Left ventricle myocardium inferior (tissue), 1 donor: ENCODE measurements around the gene CCDC149. TPM values are rescaled to one million over a fixed set of nuclear protein-coding genes. Genes with fewer than 3 reads are reported as not detected.

Experiments
- DNase-seq: peaks from one replicate; pipeline ENCODE4 v3.0.0-alpha.2; 2020
- H3K27ac ChIP-seq: fragments of 200-600 bp; replicated peaks from 2 replicates; pipeline ENCODE4 v1.8.0; 2021
- H3K27me3 ChIP-seq: fragments of 200-600 bp; 2 replicates; pipeline ENCODE4 v1.8.0; 2021; ENCODE audit warnings: low read depth
- H3K36me3 ChIP-seq: fragments of 200-600 bp; 2 replicates; pipeline ENCODE4 v1.8.0; 2021
- H3K4me1 ChIP-seq: fragments of 200-600 bp; 2 replicates; pipeline ENCODE4 v1.8.0; 2021
- H3K4me3 ChIP-seq: fragments of 200-600 bp; 2 replicates; pipeline ENCODE4 v1.8.0; 2021; ENCODE audit warnings: mild to moderate bottlenecking, moderate library complexity
- H3K9me3 ChIP-seq: fragments of 200-600 bp; replicated peaks from 2 replicates; pipeline ENCODE4 v1.8.0; 2021
- intact Hi-C: fragments of 100-400 bp; cut with micrococcal nuclease; formaldehyde crosslinking; loops from one replicate; pipeline ENCODE4 v1.11.0; 2022
- total RNA-seq: library from RNA; stranded (reverse); fragmentation: NEBNext Ultra II Directional; extraction: Animal tissue kit (Norgen Biotek cat#: 25700); gene quantifications from one replicate; pipeline ENCODE4 v1.2.1, GENCODE V29; 2021
- TF ChIP-seq, protein P1 (sequence below): fragments of 200-600 bp; IDR thresholded peaks from 2 replicates; pipeline ENCODE4 v1.8.0; 2021; ENCODE audit warnings: antibody characterized with exemption, mild to moderate bottlenecking, borderline replicate concordance
- donor health status: DM: no; HTN: yes; CAD: no; lungs with severe emphysema.

CCDC149 gene
- total RNA-seq, 1 donor from 2014 or later = 9.0 TPM

DNA sequence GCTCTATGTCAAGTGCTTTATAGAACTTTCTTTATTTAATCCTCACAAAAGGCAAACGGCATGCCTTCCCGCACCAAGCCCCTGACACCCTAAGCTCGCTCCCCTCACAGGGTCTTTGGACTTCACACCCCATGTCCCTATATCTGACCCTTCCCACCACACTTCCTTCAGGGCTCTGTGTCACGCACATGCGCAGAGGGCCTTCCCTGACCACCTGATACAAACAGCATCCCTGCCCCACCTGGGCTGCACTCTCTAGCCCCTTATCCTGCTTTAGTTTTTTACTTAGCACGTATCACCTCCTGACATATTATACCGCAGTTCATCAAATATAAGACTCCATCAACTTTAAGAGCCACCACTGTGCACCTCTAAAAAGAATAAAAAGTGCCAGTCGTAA is 67.7 kb downstream of the CCDC149 start:
- no peak overlapping the region for H3K27ac ChIP-seq
- no peaks in the 10 kb centered on the region for H3K9me3 ChIP-seq
- intact Hi-C loops = no loop called here
- TF ChIP-seq, protein P1, sequence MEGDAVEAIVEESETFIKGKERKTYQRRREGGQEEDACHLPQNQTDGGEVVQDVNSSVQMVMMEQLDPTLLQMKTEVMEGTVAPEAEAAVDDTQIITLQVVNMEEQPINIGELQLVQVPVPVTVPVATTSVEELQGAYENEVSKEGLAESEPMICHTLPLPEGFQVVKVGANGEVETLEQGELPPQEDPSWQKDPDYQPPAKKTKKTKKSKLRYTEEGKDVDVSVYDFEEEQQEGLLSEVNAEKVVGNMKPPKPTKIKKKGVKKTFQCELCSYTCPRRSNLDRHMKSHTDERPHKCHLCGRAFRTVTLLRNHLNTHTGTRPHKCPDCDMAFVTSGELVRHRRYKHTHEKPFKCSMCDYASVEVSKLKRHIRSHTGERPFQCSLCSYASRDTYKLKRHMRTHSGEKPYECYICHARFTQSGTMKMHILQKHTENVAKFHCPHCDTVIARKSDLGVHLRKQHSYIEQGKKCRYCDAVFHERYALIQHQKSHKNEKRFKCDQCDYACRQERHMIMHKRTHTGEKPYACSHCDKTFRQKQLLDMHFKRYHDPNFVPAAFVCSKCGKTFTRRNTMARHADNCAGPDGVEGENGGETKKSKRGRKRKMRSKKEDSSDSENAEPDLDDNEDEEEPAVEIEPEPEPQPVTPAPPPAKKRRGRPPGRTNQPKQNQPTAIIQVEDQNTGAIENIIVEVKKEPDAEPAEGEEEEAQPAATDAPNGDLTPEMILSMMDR = no peak
- peaks cover 5% of the 10 kb centered on the region for H3K4me1 ChIP-seq
- DNase-seq = no peak
- H3K4me3 ChIP-seq = no peak overlapping the region
- no peaks in the 10 kb centered on the region for H3K27me3 ChIP-seq
- H3K36me3 ChIP-seq = peaks cover 9% of the 10 kb centered on the region

DNA sequence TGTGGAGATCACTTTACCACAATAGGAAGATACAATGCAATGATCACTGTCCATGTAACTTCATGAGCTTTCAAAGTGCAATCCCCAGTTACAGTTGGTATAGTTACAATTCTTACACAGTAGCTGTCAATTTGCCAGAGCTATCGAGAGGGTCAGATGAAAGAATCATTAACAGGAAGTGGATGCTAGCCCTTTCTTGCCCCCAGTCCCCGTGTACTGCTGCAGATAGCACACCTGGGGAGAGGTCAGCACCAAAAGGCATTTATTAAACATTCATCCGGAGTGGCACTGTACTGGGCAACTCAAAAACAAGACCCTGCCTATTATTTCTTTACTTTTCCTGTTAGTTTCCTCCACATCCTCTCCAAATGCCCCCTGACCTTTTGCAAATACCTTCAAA is 69.7 kb downstream of the CCDC149 start:
- no peak for DNase-seq
- TF ChIP-seq, protein P1 = no peak
- H3K27ac ChIP-seq = no peak overlapping the region
- intact Hi-C loops = no loop called here
- no peaks in the 10 kb centered on the region for H3K9me3 ChIP-seq
- H3K27me3 ChIP-seq = no peaks in the 10 kb centered on the region
- H3K4me1 ChIP-seq = peaks cover 5% of the 10 kb centered on the region
- no peak overlapping the region for H3K4me3 ChIP-seq
- peaks cover 6% of the 10 kb centered on the region for H3K36me3 ChIP-seq

DNA sequence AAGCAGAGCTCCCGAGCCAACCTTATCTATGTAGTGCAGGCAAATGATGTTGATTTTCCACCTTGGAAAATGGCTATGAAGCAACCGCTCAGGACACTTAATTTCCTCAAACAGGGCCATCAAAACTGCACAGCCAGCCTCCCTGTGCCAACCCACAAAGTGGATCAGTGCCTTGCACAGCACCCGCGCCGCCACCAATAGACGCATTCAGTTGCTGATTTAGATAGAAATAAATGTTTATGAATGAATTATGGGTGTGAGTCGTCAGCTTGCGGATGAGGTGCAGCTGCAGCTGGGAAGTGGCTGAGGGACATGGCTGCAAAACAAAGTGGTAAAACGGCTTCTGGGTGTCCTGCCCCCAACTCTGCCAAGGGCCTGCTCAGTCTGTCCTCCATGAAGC is 70.5 kb downstream of the CCDC149 start:
- Histone ChIP-seq H3K27ac (no peak overlapping the region), H3K36me3 (peaks cover 14% of the 10 kb centered on the region), H3K4me1 (peaks cover 5% of the 10 kb centered on the region), H3K4me3 (no peak overlapping the region), H3K9me3 (no peaks in the 10 kb centered on the region), H3K27me3 (no peaks in the 10 kb centered on the region)
- TF ChIP-seq, protein P1 = no peak
- intact Hi-C loops = no loop called here
- no peak for DNase-seq

- TF ChIP-seq, protein P1 = no peak
- Histone ChIP-seq H3K4me1 (peaks cover 11% of the 10 kb centered on the region), H3K9me3 (no peaks in the 10 kb centered on the region), H3K27me3 (no peaks in the 10 kb centered on the region), H3K36me3 (peaks cover 22% of the 10 kb centered on the region), H3K4me3 (no peak overlapping the region), H3K27ac (no peak overlapping the region)
- no peak for DNase-seq
- intact Hi-C loops = no loop called here
Observed at GRCh38 chr4:24840826-24841543, 71.9 kb downstream of the CCDC149 start.

- no peaks in the 10 kb centered on the region for H3K9me3 ChIP-seq
- H3K4me1 ChIP-seq = peaks cover 14% of the 10 kb centered on the region
- H3K27ac ChIP-seq = no peak overlapping the region
- intact Hi-C loops = no loop called here
- H3K36me3 ChIP-seq = peaks cover 24% of the 10 kb centered on the region
- DNase-seq = no peak
- TF ChIP-seq, protein P1 = no peak
- no peak overlapping the region for H3K4me3 ChIP-seq
- no peaks in the 10 kb centered on the region for H3K27me3 ChIP-seq
Observed at GRCh38 chr4:24840362-24840761, 72.5 kb downstream of the CCDC149 start.
